A549 treated with Hydrocortisone at 1 μM for 4 hours (cell line): Measurements from ENCODE around the gene ATP13A2. TPM values are rescaled to one million over a fixed set of nuclear protein-coding genes. Genes with fewer than 3 reads are reported as not detected.

Source experiments
- total RNA-seq: library from RNA; stranded (reverse); fragments of 200-300 nt; extraction: Qiagen RNA extraction; gene quantifications from 5 replicates; pipeline ENCODE4 v1.2.3, GENCODE V29; 2022

The ATP13A2 gene
- 24.1 to 30.0 TPM (median 27.4 TPM) in 5 replicates for total RNA-seq

GRCh38 chr1:17011439-17012307 is at the start of gene ATP13A2:
Gene ATP13A2 (minus strand): TSS chr1:17011928. CDS start chr1:17011738, 190 bp downstream.

GRCh38 chr1:17053685-17054410 is 42.1 kb upstream of the ATP13A2 start, which contains the start of gene SDHB:
Gene SDHB (minus strand): TSS chr1:17054032. CDS start chr1:17054019, 13 bp downstream.

GRCh38 chr1:16980473-16981268 is 31.1 kb downstream of the ATP13A2 start, which contains the start of gene MFAP2:
Gene MFAP2 (minus strand): TSS chr1:16980620. CDS start chr1:16978273, 2,347 bp downstream.

Other genes starting within 250 kb of the ATP13A2 start
- 6.1 to 30.4 TPM (median 9.0 TPM) in 3 of 5 replicates, not detected in the others for gene RNU1-2, start 115.9 kb downstream of the ATP13A2 start, total RNA-seq
- 6.6 to 8.0 TPM (median 7.6 TPM) in 5 replicates for gene CROCC, start 90.0 kb downstream of the ATP13A2 start, total RNA-seq
- 0.54 to 1.2 TPM (median 0.95 TPM) in 5 replicates for gene MFAP2, start 31.3 kb downstream of the ATP13A2 start, total RNA-seq
- 96.8 to 109 TPM (median 108 TPM) in 5 replicates for gene SDHB, start 42.1 kb upstream of the ATP13A2 start, total RNA-seq
- gene PADI2, start 107.5 kb upstream of the ATP13A2 start, total RNA-seq, result 0.89 to 1.2 TPM (median 1.00 TPM) in 5 replicates
- gene PADI1, start 193.2 kb upstream of the ATP13A2 start, total RNA-seq, result 0.98 to 1.7 TPM (median 1.2 TPM) in 5 replicates
- 0.71 to 1.2 TPM (median 0.95 TPM) in 5 replicates for gene PADI3, start 237.2 kb upstream of the ATP13A2 start, total RNA-seq